ENCODE data around the gene DNAAF9.

DNAAF9 gene

DNA sequence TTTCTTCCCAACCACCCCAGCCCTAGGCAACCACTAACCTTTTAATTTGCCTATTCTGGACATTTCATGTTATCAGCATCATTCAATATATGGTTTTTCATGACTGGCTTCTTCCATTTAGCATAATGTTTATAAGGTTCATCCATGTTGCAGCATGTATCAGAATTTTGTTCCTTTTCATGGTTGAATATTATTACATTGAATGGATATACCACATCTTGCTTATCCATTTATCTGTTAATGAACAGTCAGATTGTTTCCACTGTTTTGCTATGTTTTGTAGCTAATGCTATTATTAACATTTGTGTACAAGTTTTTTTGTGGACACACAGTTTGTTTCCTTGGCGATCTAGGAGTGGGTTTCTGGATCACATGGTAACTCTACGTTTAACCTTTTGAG lies 3.0 kb upstream of the DNAAF9 start:
- no peak for DNase-seq (ENCODE audit: low read depth)

DNA sequence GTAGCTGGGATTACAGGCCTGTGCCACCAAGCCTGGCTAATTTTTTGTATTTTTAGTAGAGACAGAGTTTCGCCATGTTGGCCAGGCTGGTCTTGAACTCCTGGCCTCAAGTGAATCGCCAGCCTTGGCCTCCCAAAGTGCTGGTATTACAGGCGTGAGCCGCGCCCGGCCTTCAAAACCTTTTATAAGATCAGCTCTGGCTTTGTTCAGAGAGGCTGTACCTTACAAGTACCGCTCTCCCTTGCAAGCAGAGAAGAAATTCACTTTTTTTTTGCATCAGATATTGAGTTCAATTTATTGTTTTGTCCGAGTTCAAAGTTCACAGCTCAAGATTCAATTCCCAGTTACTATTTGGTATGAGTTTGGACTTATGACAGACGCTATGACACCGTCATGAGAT lies 1.9 kb upstream of the DNAAF9 start:
- DNase-seq (ENCODE audit: low read depth): no peak

DNA sequence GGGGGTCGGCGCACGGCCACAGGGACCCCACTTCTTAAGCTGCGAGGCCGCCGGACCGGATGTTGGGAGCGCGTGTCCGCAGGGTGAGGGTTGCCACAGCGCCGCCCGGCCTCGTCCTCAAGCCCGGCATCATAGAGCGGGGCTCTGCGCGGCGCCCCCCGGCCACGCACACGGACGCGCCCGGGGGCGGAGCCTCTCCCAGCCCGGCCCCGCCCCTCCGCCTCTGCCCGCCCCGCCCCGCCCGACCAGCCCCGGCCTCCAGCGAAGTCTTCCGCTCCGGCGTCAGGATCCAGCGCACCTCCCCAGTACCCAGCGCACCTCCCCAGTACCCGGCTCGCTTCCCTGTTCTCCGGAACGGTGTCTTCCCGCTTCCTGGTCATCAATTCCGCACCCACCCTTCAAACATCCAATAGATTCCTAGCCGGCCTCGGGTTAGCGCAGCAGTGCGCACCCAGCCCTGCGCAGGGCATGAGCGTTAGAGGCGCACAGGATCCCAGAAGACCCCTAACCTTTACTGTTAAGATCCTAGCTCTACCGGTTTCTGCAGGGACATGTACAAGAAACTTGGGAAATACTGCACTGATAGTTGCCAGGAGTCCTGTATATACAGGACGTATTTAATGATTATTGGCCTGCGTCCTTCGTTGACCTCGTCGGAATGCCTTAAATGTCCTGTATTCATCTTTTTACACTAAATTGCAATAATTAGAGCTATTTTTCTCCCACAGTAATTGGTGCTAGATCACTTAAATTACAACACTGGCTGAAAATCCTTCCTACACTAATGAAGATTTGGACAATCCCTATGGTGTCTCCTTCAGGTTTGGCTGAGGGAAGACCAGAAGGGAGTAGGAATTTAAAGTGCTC lies 535 bp upstream of the DNAAF9 start:
- no peak for DNase-seq (ENCODE audit: low read depth)

DNA sequence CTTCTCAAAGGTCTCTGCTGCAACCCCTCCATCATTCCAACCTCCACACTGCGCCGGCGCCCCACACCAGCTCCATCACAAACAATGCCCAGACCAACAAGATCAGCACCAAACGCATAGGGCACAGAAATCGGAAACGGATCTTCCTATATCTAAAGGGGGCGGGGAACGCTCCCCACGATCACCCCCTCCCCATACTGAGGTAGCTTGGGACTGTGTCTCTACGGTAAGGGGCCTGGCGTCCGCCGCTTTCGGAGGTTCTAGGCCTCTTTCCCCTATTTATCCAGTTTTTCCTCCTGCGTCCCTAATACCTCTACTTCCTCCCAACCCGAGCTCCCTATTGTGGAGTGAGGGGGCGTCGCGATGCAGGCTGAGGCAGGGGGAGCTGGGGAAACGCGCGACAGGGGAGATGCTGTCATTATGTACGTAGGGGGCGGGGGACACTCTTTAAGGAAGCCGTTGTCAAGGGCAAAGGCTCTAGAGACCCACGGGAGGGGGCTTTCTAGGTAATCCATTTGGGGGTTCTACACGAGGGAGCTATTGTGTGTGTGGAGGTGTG lies 909 bp downstream of the DNAAF9 start:
- DNase-seq (ENCODE audit: low read depth): no peak

DNA sequence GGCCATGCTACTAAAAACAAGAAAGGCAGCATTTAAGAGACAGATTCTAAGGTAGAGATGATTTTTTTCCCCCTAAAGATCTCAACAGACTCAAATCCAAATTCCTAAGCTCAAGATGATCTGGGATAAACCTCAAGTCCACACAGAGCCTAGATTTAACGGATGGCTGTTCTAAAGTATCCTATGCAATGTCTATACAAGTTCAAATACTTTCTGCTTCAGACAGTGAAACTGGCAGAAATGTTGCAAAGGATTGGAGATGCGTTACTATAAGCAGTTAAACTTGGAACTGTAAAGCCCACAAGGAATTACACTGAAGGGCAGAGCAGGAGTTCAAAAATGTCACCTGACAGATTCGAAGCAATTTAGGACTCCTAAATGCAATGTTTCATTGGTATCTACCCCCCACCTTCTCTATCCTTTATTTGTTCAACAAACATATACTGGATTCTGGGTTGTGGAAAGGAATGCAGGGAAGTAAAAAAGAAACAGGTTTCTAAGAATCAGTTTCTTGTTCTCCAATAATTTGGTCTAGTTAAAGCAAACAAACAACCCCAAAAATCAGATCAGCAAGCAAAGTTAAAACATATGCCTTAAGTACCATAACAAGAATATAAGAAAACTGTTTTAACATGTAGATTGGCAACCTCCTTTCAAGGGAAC lies 1.6 kb downstream of the DNAAF9 start:
- no peak for DNase-seq (ENCODE audit: low read depth)

GRCh38 chr20:3405139-3405538 lies 2.3 kb downstream of the DNAAF9 start:
- DNase-seq (ENCODE audit: low read depth): no peak

DNA sequence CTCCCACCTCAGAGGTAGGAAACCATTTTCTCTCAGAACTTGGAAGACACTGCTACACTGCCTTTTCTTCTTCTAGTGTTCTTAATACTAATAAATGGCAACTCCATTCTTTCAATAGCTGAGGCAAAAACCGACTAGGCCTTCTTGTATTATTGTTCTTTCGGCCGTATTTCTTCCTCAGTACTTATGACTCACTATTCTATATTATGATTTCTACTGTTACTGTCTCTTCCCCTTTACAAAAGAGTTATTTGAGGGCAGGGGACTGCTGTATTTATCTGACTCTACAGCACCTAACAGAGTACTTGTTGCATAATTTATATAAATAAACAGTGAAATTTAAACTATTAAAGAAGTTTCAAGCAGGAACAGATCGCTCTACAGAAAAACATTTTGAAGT lies 3.1 kb downstream of the DNAAF9 start:
- no peak for DNase-seq (ENCODE audit: low read depth)

- DNase-seq (ENCODE audit: low read depth): no peak
Measured at GRCh38 chr20:3403741-3404140, 3.7 kb downstream of the DNAAF9 start.

DNA sequence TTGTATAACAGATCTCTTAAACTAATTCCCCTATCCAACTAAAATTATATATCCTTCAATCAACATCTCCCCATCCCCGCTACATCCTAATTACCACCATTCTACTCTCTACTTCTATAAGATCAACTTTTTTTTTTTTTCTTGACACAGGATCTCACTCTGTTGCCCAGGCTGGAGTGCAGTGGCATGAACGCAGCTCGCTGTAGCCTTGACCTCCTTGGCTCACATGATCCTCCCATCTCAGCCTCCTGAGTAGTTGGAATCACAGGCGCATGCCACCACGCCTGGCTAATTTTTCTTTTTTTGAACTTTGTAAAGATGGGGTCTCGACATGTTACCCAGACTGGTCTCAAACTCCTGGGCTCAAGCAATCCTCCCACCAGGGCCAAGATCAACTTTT lies 5.0 kb downstream of the DNAAF9 start:
- no peak for DNase-seq (ENCODE audit: low read depth)

GRCh38 chr20:3400260-3401155 lies 7.0 kb downstream of the DNAAF9 start:
- no peak for DNase-seq (ENCODE audit: low read depth)

DNA sequence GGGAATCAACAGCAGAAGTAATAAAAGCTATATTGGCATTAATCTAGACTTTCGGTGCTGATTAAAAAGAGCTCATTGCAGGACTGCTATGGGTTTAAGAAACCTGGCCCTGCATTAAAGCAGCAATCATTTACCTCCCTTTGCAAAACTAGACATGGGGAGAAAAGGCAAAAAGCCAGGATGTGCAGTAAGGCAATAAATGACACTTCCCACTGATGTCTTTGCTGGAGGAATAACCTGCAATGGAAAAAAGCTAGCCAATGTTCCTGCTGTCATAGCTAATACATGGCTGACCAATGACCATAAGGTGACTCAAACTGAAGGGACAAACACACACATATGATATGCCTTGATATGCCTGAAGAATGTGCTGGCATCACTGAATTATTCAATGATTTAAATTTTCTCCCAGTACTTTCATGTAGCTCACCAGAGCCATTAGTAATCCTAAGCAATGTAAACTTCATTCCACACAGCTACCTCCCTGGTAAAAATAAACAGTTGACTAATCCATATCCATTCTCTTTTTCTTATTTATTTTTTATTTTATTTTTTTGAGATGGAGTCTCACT lies 8.7 kb downstream of the DNAAF9 start:
- DNase-seq (ENCODE audit: low read depth): peak; percentile 45

- DNase-seq (ENCODE audit: low read depth): no peak
Measured at GRCh38 chr20:3396492-3396891, 11.0 kb downstream of the DNAAF9 start.

DNA sequence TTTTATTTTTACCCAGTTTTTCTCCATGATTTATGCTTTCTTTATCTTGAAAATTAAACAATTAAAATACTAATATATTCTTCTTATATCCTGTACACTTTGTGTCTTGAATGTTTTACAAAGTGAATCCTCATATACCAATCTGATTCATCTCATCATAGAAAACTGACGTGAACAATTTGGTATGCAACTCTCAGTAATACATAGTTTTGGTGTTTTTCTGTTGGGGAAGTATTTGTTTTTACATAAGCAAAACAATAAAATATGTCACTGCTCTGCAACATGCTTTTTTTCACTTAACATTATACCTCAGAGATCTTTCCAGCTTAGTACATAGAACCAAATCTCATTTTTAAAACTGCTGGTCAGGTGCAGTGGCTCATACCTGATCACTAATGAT lies 14.7 kb downstream of the DNAAF9 start:
- no peak for DNase-seq (ENCODE audit: low read depth)

GRCh38 chr20:3390759-3391425 lies 16.6 kb downstream of the DNAAF9 start:
- no peak for DNase-seq (ENCODE audit: low read depth)

GRCh38 chr20:3383878-3384495 lies 23.5 kb downstream of the DNAAF9 start:
- DNase-seq (ENCODE audit: low read depth): no peak

DNA sequence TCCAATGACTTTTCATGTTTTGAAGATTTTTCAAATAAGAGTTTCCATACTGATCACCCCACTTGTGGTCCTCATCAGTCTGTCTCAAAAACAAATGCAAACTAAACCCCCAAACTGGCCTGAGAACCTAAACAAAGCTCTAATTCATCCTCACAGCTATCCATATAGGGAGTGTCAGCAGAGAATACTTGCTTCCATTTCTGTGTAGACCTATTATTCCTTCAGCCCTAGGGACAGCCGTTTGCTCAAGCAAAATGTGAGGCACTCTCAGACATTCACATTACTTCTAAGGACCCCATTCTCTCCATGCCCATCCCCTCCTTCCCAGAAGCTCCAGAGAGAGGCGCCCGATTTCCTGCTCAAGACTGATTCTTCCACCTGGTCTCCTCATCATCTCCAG lies 24.6 kb downstream of the DNAAF9 start:
- DNase-seq (ENCODE audit: low read depth): no peak

- DNase-seq (ENCODE audit: low read depth): no peak
Measured at GRCh38 chr20:3380228-3381070, 27.0 kb downstream of the DNAAF9 start.

- DNase-seq (ENCODE audit: low read depth): no peak
Measured at GRCh38 chr20:3378138-3378537, 29.3 kb downstream of the DNAAF9 start.

- DNase-seq (ENCODE audit: low read depth): no peak
Measured at GRCh38 chr20:3377644-3378043, 29.8 kb downstream of the DNAAF9 start.

- no peak for DNase-seq (ENCODE audit: low read depth)
Measured at GRCh38 chr20:3374296-3374695, 33.2 kb downstream of the DNAAF9 start.

Measured in non-pigmented ciliary epithelial cell (primary cell).